C1 segment of cervical spinal cord (tissue), 14 donors: ENCODE data around the gene SUSD5.
"Not testable (repeated sequence)": the region's sequence is repeated elsewhere in the genome, so short reads cannot be mapped to it uniquely, and the experiment has no call there.

Experiments
- DNase-seq, 14 donors: peaks; one replicate each; lab custom pipeline; 2025; lab: John Stamatoyannopoulos, UW

SUSD5 gene

GRCh38 chr3:33152363-33153360 is 65.9 kb downstream of the SUSD5 start:
- DNase-seq, result no peak

GRCh38 chr3:33149342-33149741 is 69.3 kb downstream of the SUSD5 start:
- peak in 2 of 14 donors; percentile 13 to 26 for DNase-seq

GRCh38 chr3:33146791-33147445 is 71.7 kb downstream of the SUSD5 start:
- DNase-seq, result peak in 11 of 14 donors; percentile 11 to 86 (median 58)

DNA sequence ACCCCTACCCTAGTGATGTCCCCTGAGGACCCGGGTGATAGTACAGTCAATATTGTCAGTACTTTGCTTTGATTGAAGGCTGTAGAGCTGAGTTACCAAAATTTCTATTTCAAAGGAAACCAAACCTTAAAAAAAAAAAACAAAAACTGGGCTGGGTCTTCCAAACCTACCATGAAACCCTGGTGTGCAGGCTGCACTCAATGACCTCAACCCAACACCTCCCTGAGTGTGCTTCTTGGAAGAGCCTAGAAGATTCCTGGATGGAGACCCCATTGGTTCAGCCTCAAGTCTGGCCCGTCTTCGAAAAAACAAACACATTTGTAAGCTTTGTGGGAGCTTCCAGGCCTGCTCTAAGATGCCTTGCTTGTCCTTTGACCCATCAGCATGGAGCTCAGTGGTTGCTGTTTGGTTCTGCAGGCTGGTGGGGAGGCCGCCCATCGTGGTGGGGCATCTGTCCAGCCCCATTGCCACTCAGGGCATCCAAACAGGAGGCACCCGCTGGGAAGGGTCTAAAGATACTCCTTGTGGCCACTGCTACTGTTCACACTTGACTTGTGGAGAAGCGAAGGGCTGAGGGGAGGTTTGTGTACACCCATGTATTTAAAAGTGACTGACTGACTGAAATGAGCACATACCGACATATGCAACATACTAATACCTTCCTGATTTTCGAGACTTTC is 72.6 kb downstream of the SUSD5 start:
- DNase-seq, result no peak

DNA sequence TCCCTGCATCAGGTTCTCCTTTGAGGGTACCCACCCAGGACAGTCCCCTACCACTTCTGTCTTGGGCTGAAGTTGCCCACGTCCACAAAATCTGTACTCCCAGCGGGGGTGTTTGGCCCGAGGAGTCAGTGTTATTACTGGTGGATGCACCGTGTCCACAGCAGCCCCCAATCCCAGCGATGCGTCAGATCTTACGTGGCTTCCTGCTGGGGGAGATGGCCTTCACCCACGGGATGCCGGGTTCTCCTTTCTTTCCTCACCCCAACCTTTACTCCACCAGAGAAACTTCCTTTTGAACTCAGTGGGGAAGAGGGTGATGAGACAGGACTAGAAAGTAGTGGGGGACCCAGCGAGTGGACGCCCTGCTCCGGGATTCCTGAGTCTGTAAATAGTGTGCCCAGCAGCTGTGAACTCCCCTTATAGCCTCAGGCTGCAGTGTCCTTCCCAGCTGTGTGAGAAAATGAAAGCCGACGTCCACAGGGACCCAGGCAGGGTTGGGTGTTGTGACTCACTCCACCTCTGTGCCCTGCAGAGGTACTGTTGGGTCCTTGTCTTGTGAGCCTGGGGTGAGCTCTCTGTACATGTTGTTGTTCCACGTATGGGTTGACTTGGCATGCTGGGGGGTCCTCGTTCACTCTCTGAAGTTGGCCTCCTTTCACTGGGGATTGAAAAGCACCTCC is 73.2 kb downstream of the SUSD5 start:
- no peak for DNase-seq

DNA sequence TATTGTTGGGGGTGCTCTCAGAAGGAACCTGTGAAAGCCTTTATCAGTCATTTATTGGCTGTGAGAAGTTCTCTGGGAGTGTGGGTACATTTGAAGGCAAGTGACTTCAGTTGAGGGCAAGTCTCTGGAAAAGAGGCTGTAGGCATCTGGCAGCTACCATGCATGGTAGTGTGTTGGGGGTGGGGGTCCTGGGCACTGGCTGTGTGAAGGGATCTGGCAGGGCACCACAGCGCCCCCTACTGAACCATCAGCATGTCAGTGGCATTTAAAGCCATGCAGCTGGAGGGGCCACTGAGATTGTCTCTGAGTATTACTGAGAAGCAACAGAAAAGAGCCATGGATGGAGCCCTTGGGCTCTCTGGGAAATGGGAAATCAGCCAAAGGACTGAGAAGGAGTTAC is 74.2 kb downstream of the SUSD5 start:
- DNase-seq, result no peak

GRCh38 chr3:33141006-33141405 is 77.6 kb downstream of the SUSD5 start:
- no peak for DNase-seq

DNA sequence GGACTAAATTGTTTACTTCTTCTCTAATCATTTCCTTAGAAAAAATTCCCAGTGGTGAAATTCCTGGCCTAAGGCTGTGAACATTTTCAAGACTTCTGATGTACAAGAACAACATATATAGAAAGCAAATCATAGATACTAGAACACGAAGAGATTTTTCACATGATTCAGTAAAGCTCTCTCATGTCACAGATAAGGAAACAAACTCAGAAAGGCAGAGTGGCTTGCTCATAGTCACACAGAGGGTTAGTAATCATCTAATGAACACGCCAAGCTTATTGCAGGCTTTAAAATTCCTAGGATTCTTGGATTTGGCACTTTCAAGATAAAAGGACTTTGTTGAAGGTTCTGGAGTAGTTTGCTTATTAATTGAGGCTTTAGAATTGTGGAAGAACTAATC is 78.6 kb downstream of the SUSD5 start:
- DNase-seq, result no peak

GRCh38 chr3:33139006-33139623 is 79.5 kb downstream of the SUSD5 start:
- not testable (repeated sequence) for DNase-seq

DNA sequence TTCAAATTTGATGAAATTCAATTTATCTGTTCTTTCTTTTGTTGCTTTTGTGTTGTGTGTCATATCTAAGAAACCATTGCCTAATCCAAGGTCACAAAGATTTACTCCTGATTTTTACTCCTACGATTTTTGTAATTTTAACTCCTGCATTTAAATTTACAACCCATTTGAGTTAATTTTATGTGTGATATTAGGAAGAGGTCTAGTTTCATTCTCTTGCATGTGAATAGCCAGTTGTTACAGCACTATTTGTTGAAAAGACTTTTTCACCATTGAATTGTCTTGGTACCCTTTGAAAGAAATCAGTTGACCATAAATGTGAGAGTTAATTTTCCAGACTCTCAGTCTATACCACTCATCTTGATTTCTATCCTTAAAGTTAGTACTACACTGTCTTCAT is 80.9 kb downstream of the SUSD5 start:
- no peak for DNase-seq

DNA sequence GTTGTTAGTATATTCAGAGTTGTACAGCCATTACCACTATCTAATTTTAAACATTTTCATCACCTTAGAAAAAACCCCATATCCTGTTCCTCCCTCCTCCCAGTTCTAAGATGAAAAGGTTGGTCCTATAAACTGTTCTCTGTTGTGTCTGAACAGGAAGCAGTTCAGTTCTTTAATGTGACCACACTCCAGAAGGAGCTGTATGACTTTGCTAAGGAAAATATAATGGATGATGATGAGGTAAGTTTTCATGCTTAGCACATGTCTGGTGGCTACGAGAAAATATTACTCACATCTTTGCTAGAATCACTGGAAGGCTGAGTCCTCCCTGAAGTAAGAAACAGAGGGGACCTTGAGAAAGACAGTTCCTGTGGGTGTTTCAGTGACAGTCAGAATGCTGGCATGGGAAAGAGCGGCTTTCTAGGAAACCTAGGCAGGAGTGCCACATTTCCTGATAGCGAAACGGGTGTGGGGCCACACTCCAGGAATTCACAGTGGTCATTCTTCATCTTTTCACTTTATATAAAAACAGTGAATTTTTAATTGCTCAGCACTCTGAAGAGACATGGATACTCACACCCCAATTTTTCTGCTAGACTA is 84.5 kb downstream of the SUSD5 start:
- DNase-seq, result no peak

- no peak for DNase-seq
Observed at GRCh38 chr3:33132019-33132360, 86.6 kb downstream of the SUSD5 start.

GRCh38 chr3:33131331-33132018 is 87.1 kb downstream of the SUSD5 start:
- peak in 4 of 14 donors; percentile 22 to 44 (median 32) for DNase-seq

DNA sequence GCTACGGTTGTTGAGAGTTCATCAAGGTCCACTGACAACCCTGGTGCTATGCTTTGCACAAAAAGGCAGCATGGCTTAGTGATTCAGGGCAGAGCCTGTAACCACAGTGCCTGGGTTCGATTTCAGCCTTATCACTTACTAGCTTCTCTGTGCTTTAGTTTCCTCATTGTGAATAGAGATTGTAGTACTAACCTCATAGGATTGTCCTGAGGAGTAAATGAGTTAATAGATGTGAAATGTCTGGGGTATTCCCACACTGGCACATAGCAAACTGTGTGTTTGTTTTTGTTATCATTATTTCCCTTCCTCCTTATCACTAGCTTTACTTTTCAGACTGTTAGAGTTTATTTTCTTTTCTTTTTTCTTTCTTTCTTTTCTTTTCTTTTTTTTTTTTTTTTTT is 88.5 kb downstream of the SUSD5 start:
- DNase-seq, result no peak

DNA sequence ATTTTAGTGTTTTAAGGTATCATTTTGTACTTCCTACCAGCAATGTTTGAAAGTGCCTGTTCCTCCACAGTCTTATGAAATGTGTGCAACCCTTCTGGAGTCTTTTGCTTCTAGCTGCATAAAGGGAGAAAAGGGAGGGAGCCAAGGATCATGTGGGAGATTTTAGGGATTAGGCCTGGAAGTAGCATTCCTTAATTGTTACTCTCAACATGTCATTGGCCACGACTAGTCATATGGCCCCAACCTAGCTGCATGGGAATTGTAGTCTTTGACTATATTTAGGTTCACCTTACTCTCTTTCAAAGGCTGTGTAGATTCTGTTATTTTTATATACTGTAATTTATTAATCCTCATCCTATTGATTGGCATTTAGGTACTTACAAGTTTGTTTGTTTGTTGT is 89.9 kb downstream of the SUSD5 start:
- no peak for DNase-seq

GRCh38 chr3:33125840-33126239 is 92.8 kb downstream of the SUSD5 start:
- no peak for DNase-seq

GRCh38 chr3:33124638-33125037 is 94.0 kb downstream of the SUSD5 start:
- DNase-seq, result no peak

- DNase-seq, result no peak
Observed at GRCh38 chr3:33122991-33123390, 95.6 kb downstream of the SUSD5 start.

- DNase-seq, result no peak
Observed at GRCh38 chr3:33119891-33120290, 98.7 kb downstream of the SUSD5 start.

GRCh38 chr3:33117461-33117860 is 101.1 kb downstream of the SUSD5 start:
- DNase-seq, result no peak
